Mesodermal cell (in vitro differentiated cells): ENCODE results near the gene ALDH1L1.

Experiments used
- H3K27ac ChIP-seq: 2 replicates; pipeline ENCODE4 v1.7.0; 2013; ENCODE audit warnings: mild to moderate bottlenecking, low read depth, low read length, moderate library complexity; ENCODE audit not compliant: severe bottlenecking
- H3K36me3 ChIP-seq: 2 replicates; pipeline ENCODE4 v1.7.1; 2013; ENCODE audit warnings: mild to moderate bottlenecking, low read length, moderate library complexity; ENCODE audit not compliant: control insufficient read depth, insufficient read depth
- H3K4me1 ChIP-seq: one replicate; pipeline ENCODE4 v1.7.1; 2013; ENCODE audit warnings: mild to moderate bottlenecking, low read length; ENCODE audit not compliant: insufficient read depth, control insufficient read depth, poor library complexity, severe bottlenecking
- H3K4me3 ChIP-seq: 2 replicates; pipeline ENCODE4 v1.7.0; 2013; ENCODE audit warnings: low read length, control low read depth, mild to moderate bottlenecking; ENCODE audit not compliant: insufficient read depth, poor library complexity, severe bottlenecking; ENCODE audit errors: extremely low read depth
- H3K9me3 ChIP-seq: 2 replicates; pipeline ENCODE4 v1.7.1; 2013; ENCODE audit warnings: mild to moderate bottlenecking, low read length, moderate library complexity; ENCODE audit not compliant: control insufficient read depth
- WGBS, 2 experiments: methylation state at CpG; one replicate each; pipeline ENCODE4 v1.1.5; 2013; ENCODE audit warnings: missing lambda C conversion rate in 2 of 2; ENCODE audit not compliant: insufficient coverage in 2 of 2; 5-methylcytosine and 5-hydroxymethylcytosine counted together

Gene ALDH1L1

DNA sequence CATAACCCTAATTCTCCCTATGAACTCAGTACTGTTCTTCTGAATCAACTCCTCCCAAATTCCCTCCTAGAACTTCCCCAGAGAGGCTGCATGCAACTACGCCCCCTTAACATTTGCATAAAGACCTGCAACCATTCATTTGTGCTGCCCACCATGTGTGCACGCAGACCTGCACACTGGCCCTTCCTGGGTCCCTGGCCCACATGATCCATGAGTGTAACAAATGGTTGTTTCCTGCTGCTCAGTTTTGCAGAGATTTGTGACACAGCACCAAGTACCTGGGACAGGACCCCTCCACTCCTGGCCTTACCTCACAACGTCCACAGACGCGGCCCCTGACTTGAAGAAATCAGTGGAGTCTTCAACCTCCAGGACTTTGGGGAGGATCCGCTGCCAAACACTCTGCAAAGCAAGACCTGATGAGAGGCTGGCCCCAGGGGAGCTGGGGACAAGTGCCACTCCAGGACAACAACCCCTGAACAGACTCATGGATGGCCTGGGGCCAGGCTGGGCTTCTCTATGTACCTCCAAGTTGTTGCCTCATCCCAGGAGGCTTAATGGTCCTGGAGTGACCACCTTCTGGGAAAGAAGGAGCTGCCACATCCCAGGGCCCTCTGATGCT lies 33.8 kb downstream of the ALDH1L1 start:
- WGBS, 2 experiments: 89 to 93% methylated on average over 5 to 6 of the region's 6 CpGs
- Histone ChIP-seq H3K4me1 (no peaks in the 10 kb centered on the region), H3K9me3 (no peaks in the 10 kb centered on the region), H3K36me3 (no peaks in the 10 kb centered on the region), H3K27ac (no peak overlapping the region), H3K4me3 (no peak overlapping the region)

DNA sequence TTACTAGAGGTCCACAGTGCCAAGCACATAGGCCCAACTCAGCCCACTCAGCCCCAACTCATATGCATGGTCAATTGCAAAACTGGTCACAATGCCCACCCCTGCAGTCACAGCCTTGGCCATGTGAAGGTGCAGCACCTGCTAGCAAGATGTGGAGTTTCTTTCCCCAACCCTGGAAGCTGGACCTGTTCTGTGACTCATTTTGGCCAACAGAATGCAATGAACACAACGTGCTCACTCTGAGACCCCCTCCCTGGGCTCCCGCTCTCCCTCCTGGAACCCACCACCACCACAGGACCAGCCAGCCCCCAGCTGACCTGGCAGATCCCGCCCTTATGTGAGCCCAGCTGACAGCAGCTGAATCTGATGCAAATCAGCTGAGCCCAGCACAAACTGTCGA lies 34.4 kb downstream of the ALDH1L1 start:
- no peaks in the 10 kb centered on the region for H3K9me3 ChIP-seq
- WGBS, 2 experiments: 76% methylated on average over 3 of the region's 4 CpGs; no CpG with 5 or more reads in 1 of the 2 experiments
- no peak overlapping the region for H3K4me3 ChIP-seq
- no peak overlapping the region for H3K27ac ChIP-seq
- H3K4me1 ChIP-seq: no peaks in the 10 kb centered on the region
- H3K36me3 ChIP-seq: no peaks in the 10 kb centered on the region

DNA sequence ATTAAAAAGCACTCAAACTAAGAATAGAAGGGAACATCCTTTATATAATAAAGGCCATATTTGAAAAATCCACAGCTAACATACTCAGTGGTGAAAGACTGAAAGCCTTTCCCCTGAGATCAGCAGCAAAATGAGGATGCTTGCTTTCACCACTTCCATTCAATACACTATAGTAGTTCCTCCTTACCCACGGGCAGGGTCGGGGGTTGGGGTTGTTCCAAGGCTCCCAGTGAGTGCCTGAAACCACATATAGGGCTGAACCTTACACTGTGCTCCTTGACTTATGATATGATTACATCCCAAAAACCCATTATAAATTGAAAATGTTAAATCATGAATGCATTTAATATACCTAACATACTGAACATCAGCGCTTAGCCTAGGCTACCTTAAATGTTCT lies 37.7 kb downstream of the ALDH1L1 start:
- WGBS, 2 experiments: 50% methylated on average over 2 of the region's 3 CpGs; no CpG with 5 or more reads in 1 of the 2 experiments
- Histone ChIP-seq H3K9me3 (no peaks in the 10 kb centered on the region), H3K27ac (no peak overlapping the region), H3K4me3 (no peak overlapping the region), H3K4me1 (no peaks in the 10 kb centered on the region), H3K36me3 (no peaks in the 10 kb centered on the region)

DNA sequence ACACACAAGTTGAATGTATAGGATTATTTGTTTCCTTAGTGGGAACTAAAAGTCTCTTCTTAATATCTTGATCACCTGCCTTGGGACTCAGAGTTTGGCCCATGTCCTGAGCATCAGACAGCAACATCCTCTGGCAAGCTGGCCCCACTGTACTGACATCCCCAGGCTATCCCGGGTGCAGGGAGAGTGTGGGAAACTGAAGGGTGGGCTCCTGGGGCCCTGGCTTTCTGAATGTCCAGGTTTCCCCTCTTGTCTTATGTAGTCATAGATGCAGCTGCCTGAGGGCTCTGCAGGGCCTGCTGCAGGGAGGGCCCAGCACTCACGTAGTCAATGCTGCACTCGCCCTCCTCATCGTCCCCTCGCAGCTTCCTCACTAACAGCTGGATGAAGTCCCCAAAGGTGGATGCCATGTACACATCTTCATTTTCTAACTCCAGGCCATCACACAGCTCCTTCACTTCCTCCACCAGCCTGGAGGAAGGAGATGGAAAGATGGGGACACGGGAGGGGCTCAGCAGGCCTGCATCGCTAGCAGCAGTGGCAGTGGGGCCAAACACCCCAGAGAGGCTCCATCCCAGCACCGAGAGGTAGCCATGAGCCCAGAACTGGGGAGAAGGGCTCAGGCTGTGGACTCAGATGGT lies 42.8 kb downstream of the ALDH1L1 start:
- H3K4me1 ChIP-seq: no peaks in the 10 kb centered on the region
- 92 to 94% methylated on average over 3 to 7 of the region's 8 CpGs for WGBS, 2 experiments

DNA sequence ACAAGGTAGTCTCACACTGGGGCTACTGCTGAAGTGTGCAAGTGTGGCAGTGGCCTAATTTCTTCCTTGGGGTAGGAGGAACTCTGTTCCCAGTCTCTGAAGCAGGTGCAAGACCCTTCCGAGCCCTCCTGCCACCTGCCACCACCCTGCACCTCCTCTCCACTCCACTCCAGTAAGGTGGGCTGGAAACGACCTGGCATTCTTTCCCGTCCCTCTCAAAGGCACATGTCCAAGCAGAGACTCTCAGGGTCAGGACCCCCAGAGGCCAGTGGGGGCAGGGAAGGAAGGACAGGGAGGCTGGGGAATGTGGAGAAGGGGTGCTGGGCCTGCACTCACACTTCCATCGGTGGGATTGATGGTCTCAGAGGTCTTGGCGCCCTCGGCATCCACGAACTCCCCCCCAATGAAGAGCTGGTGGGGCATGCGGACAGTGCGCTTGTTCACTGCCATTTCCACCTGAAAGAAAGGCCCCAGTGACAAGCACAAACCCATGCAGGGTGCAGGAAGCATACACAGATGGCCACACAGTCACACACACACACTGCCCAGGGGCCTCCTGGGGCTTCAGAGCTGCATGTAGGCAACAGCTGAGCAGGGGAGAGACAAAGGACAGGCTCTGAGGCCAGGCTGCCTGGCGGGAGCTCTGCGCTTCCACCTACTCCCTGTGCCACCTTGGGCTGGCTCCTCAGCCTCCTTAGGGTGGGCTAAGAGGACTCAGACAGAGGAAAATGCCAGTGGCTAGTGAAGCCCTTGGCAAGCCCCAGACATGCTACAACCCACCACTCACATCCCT lies 43.8 kb downstream of the ALDH1L1 start:
- Histone ChIP-seq H3K27ac (no peak overlapping the region), H3K36me3 (no peaks in the 10 kb centered on the region), H3K4me3 (no peak overlapping the region), H3K4me1 (no peaks in the 10 kb centered on the region), H3K9me3 (no peaks in the 10 kb centered on the region)
- WGBS, 2 experiments: 80 to 91% methylated on average over 9 of the region's 11 CpGs

More for the DNA sequence above, 42.8 kb downstream of the ALDH1L1 start:
- no peaks in the 10 kb centered on the region for H3K9me3 ChIP-seq
- no peaks in the 10 kb centered on the region for H3K36me3 ChIP-seq
- no peak overlapping the region for H3K27ac ChIP-seq
- no peak overlapping the region for H3K4me3 ChIP-seq

DNA sequence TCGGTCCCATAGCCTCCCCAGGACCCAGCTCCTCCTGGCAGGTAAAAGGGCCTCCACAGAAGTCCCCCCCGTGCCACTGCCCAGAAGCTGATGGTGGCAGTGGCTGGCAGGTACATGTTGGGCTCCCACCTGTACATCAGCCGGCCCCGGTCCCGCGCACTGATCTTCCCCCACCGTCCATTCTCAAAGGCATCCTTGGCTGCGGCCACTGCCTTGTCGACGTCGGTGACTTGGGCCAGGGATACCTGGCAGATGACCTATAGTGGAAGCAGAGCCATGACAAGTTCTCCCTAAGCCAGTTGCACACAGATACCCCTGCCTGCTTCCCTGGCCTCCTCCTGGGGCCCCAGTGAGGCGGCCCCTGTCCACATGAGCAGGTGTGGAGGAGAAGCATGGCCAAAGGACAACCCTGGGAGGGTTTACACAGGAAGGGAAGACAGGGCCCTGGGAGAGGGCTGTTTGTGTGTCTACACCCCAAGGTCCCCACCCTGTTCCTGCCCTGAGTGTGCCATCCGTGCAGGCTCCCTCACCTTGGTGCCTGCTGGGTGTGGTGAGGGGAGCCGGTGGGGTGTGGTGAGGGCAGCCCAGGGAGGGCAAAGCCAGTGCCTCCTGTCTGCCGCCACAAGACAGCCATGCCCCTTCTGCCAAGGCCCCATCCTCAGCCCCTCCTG lies 44.8 kb downstream of the ALDH1L1 start:
- no peaks in the 10 kb centered on the region for H3K4me1 ChIP-seq
- H3K36me3 ChIP-seq: no peaks in the 10 kb centered on the region
- no peaks in the 10 kb centered on the region for H3K9me3 ChIP-seq
- whole genome bisulfite sequencing, 2 experiments: 90 to 93% methylated on average over 13 to 14 of the region's 15 CpGs
- H3K4me3 ChIP-seq: no peak overlapping the region
- no peak overlapping the region for H3K27ac ChIP-seq

DNA sequence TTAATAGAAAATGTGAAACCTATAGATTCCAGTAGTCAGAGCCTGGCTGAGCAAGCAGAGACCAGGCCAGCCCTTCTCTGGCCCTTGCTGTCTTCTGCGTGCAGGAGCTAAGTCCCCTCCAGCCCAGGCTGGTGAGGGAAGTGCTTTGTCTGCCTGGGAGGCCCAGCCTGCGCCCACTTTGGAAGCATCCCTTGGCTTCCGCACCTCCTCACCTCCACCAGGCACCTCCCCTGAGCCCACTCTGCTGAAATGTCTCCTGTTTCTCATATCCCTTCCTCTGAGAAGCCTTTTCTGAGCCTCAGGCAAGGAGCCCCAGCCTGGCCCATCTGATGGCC lies 45.3 kb downstream of the ALDH1L1 start:
- no peaks in the 10 kb centered on the region for H3K4me1 ChIP-seq
- 86 to 100% methylated on average over 2 to 3 of the region's 3 CpGs for WGBS, 2 experiments
- no peak overlapping the region for H3K4me3 ChIP-seq
- H3K27ac ChIP-seq: no peak overlapping the region
- H3K9me3 ChIP-seq: no peaks in the 10 kb centered on the region
- no peaks in the 10 kb centered on the region for H3K36me3 ChIP-seq

DNA sequence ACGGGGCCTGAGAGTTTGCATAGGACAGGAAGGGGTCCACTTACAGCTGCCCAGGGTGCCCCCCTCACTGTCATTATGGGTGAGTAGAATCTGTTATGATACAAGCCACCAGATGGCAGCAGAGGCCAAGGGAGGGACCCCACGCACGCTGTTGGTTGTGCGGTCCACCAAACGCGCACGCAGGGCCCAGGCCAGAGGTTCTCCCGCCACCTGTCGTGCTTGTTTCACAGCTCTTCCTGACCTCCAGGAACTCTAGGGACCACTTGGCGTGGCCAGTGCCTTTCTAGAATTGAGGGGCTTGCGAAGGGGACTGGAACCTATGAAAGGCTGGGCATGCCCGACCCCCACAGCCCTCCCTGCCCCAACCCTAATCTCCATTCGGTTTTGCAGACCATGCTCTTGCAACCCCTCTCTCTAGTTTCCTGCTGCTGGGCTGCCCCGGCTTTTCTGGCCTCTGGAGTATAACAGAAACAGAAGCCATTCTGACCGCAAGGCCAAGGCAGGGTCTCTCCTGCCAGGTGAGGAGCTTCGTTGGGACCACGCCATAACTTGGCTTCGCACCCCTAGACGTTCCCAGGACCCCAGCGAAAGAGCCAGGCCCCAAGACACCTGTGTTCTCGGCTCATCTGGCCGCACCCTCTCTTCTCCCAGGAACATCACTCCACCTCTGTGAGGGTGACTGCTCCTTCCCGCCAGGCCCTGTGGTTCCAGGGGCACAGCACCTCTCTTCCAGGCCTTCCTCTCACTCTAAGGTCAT lies 46.0 kb downstream of the ALDH1L1 start:
- no peaks in the 10 kb centered on the region for H3K36me3 ChIP-seq

DNA sequence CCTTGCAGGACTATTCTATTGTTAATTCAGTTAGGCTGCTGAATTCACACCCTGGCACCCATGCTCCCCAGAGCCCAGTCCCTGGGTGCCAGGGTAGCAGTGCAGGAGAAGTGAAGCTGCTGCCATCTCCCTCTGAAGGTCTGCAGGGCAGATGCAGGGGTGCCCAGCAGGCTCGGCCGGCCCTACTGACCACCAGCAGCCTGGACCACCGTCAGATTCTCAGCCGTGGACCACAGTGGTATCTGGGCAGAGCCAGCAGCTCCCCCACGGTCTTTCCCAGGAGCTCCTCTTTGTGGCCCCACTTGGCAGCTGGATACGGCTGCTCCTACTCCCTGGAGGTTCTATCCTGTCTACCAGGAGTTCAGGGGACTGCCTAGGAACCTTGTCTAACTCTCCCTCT lies 46.8 kb downstream of the ALDH1L1 start:
- 77% methylated on average over 6 of the region's 6 CpGs for WGBS, 2 experiments
- H3K9me3 ChIP-seq: no peaks in the 10 kb centered on the region
- H3K27ac ChIP-seq: no peak overlapping the region
- H3K4me3 ChIP-seq: no peak overlapping the region
- H3K4me1 ChIP-seq: no peaks in the 10 kb centered on the region
- no peaks in the 10 kb centered on the region for H3K36me3 ChIP-seq

More for the DNA sequence above, 46.0 kb downstream of the ALDH1L1 start:
- no peak overlapping the region for H3K27ac ChIP-seq
- WGBS, 2 experiments: 60 to 62% methylated on average over 22 to 23 of the region's 23 CpGs
- no peak overlapping the region for H3K4me3 ChIP-seq
- H3K9me3 ChIP-seq: no peaks in the 10 kb centered on the region
- H3K4me1 ChIP-seq: no peaks in the 10 kb centered on the region
